HG03575 (cell line): Measurements from ENCODE around the gene RBM28.

ENCODE experiments used
- ATAC-seq: cut with Tn5 transposase; IDR thresholded peaks from one replicate; pipeline ENCODE4 v1.9.1; 2021; ENCODE audit not compliant: unreplicated experiment, insufficient number of reproducible peaks, low FRiP score; ENCODE audit errors: extremely low read depth

RBM28 gene

GRCh38 chr7:128351296-128352152 lies 7.8 kb upstream of the RBM28 start:
- ATAC-seq: no peak

GRCh38 chr7:128350708-128351295 lies 7.1 kb upstream of the RBM28 start:
- no peak for ATAC-seq

GRCh38 chr7:128349466-128349825 lies 5.7 kb upstream of the RBM28 start:
- ATAC-seq: no peak

- no peak for ATAC-seq
These were observed 4.0 kb upstream of the RBM28 start for GRCh38 chr7:128347647-128348097.

- no peak for ATAC-seq
These were observed 695 bp upstream of the RBM28 start for GRCh38 chr7:128344431-128344774.

- no peak for ATAC-seq
These were observed 2.0 kb downstream of the RBM28 start for GRCh38 chr7:128341733-128342132.

- ATAC-seq: no peak
These were observed 8.0 kb downstream of the RBM28 start for GRCh38 chr7:128335730-128336129.

GRCh38 chr7:128324368-128324680 lies 19.4 kb downstream of the RBM28 start:
- no peak for ATAC-seq

GRCh38 chr7:128323459-128324367 lies 20.0 kb downstream of the RBM28 start:
- ATAC-seq: no peak

- no peak for ATAC-seq
These were observed 20.7 kb downstream of the RBM28 start for GRCh38 chr7:128323040-128323439.

GRCh38 chr7:128322040-128322643 lies 21.6 kb downstream of the RBM28 start:
- ATAC-seq: no peak

GRCh38 chr7:128321044-128321422 lies 22.7 kb downstream of the RBM28 start:
- ATAC-seq: no peak

- ATAC-seq: no peak
These were observed 25.0 kb downstream of the RBM28 start for GRCh38 chr7:128318691-128319090.

- no peak for ATAC-seq
These were observed 32.7 kb downstream of the RBM28 start for GRCh38 chr7:128311013-128311412.

- no peak for ATAC-seq
These were observed 33.2 kb downstream of the RBM28 start for GRCh38 chr7:128310499-128310898.

- ATAC-seq: no peak
These were observed 33.7 kb downstream of the RBM28 start for GRCh38 chr7:128309976-128310375.

GRCh38 chr7:128309124-128309523 lies 34.6 kb downstream of the RBM28 start:
- ATAC-seq: no peak

- ATAC-seq: no peak
These were observed 36.6 kb downstream of the RBM28 start for GRCh38 chr7:128307061-128307460.

- no peak for ATAC-seq
These were observed 39.5 kb downstream of the RBM28 start for GRCh38 chr7:128304212-128304611.
